ENCODE data around the gene SLC28A3. TPM values are rescaled to one million over a fixed set of nuclear protein-coding genes. Genes with fewer than 3 reads are reported as not detected.

SLC28A3 gene
- total RNA-seq, 4 donors from 2014 or later: 0.23 TPM; not detected in 3

DNA sequence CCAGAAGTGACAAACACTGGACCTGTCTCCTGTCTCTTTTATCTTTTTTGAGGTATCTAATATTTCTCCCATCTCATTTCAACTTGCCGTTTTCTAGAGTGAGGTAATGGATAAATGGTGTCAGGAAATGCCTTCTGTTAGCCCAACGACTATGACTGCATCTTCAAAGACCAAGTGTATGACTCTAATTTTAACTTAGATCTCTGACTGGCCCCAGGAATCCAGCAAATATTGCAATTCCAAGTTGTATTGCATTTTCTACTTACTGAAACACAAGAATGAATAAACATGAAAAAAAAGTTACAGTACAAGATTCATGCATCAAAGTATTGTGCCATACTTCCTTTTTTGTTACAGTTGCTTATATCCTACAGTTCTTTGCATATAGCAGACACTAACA lies 26.3 kb downstream of the SLC28A3 start:
- intact Hi-C loops (cut with DNase I; ENCODE audit: low total_unique reads) (loop anchor here (2.0 kb wide), 1 partner anchor 376 kb away; no protein-coding TSS in a partner anchor), in situ Hi-C loops (cut with MboI; ENCODE audit: low sequenced_read_pairs in 4 of 4) (loop anchor here in 1 of 4 donors (10.0 kb wide), 1 partner anchor 380 kb away; no protein-coding TSS in a partner anchor)
- Histone ChIP-seq H3K27me3 (peaks cover 0 to 4% (median 0%) of the 10 kb centered on the region in 3 donors), H3K4me3 (no peak overlapping the region), H3K36me3 (no peaks in the 10 kb centered on the region), H3K27ac (no peak overlapping the region), H3K4me1 (peaks cover 0 to 3% of the 10 kb centered on the region in 2 donors), H3K9me3 (no peaks in the 10 kb centered on the region)
- TF ChIP-seq CTCF (IDR thresholded peaks at IDR 0.05 in 4 of 5, conservative IDR thresholded peaks at IDR 0.05 in 1 of 5) (no peak), POLR2A (IDR thresholded peaks at IDR 0.05) (no peak)
- DNase-seq: no peak
- no peak for ATAC-seq

- in situ Hi-C loops (cut with MboI; ENCODE audit: low sequenced_read_pairs in 4 of 4) (loop anchor here in 1 of 4 donors (10.0 kb wide), 1 partner anchor 376 kb away; no protein-coding TSS in a partner anchor), intact Hi-C loops (cut with DNase I; ENCODE audit: low total_unique reads) (no loop called here)
- ATAC-seq (no peak), DNase-seq (no peak)
- Histone ChIP-seq H3K4me1 (peaks cover 0 to 3% of the 10 kb centered on the region in 2 donors), H3K27me3 (peaks cover 0 to 4% (median 0%) of the 10 kb centered on the region in 3 donors), H3K4me3 (no peak overlapping the region), H3K27ac (no peak overlapping the region), H3K36me3 (no peaks in the 10 kb centered on the region), H3K9me3 (no peaks in the 10 kb centered on the region)
- TF ChIP-seq CTCF (IDR thresholded peaks at IDR 0.05 in 4 of 5, conservative IDR thresholded peaks at IDR 0.05 in 1 of 5) (no peak), POLR2A (IDR thresholded peaks at IDR 0.05) (no peak)
Observed at GRCh38 chr9:84310883-84311282, 29.7 kb downstream of the SLC28A3 start.

DNA sequence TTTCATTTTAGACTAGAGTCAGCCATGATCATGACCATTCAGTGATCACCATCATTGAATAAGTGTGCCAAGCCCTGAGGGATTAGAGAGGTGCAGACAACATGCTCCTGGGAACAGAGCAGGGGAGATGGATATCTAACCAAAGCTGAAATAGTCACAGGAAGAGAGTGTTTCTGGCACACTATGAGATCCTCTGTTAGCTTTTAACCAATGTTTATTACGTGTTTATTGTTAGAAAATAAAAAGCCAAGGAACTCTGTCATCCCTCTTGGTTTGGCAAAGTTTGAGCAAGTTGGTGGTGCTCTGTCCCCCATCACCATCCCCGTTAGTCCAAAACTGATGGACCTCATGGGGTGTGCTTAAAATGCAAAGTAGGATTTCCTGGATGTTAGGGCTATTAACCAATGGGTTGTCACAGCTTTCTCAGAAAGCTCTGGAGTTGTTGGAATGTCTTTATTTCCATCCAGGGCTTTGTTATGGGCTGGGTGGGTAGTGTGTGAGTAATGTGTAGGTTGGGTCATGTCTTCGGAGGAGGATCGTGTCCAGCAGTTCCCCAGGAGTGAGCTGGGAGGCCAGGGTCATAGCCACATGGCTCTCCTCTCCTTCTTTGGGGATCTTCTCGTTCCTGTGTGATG lies 34.9 kb downstream of the SLC28A3 start:
- no peak overlapping the region for H3K4me3 ChIP-seq
- no peak for TF ChIP-seq POLR2A (IDR thresholded peaks at IDR 0.05)
- TF ChIP-seq CTCF (IDR thresholded peaks at IDR 0.05 in 4 of 5, conservative IDR thresholded peaks at IDR 0.05 in 1 of 5): no peak
- ATAC-seq (no peak), DNase-seq (no peak)
- no peak overlapping the region for H3K27ac ChIP-seq
- intact Hi-C loops (cut with DNase I; ENCODE audit: low total_unique reads) (no loop called here), in situ Hi-C loops (cut with MboI; ENCODE audit: low sequenced_read_pairs in 4 of 4) (no loop called here)
- H3K4me1 ChIP-seq: no peaks in the 10 kb centered on the region
- no peaks in the 10 kb centered on the region for H3K36me3 ChIP-seq
- no peaks in the 10 kb centered on the region for H3K9me3 ChIP-seq
- no peaks in the 10 kb centered on the region for H3K27me3 ChIP-seq

DNA sequence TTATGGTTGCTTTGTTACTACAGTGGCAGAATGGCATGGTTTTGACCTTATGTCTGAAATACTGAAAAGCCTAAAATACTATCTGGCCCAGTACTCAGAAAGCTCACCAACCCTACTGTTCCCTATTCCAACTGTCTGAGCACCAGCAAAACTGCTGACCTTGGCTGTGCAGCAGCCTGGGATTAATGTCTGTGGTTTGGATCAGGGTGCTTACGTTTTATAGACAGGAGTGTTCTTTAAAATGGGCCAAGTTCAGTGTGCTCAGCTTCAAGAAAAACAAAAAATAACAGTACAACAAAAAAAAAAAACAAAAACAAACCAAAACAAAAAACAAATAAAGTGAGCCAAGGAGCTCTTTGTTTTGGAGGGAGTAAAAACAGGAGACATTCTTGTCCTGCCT lies 36.4 kb downstream of the SLC28A3 start:
- in situ Hi-C loops (cut with MboI; ENCODE audit: low sequenced_read_pairs in 4 of 4) (no loop called here), intact Hi-C loops (cut with DNase I; ENCODE audit: low total_unique reads) (no loop called here)
- no peaks in the 10 kb centered on the region for H3K4me1 ChIP-seq
- no peaks in the 10 kb centered on the region for H3K9me3 ChIP-seq
- H3K36me3 ChIP-seq: no peaks in the 10 kb centered on the region
- H3K27me3 ChIP-seq: no peaks in the 10 kb centered on the region
- no peak overlapping the region for H3K4me3 ChIP-seq
- DNase-seq (no peak), ATAC-seq (no peak)
- no peak overlapping the region for H3K27ac ChIP-seq
- TF ChIP-seq CTCF (IDR thresholded peaks at IDR 0.05 in 4 of 5, conservative IDR thresholded peaks at IDR 0.05 in 1 of 5) (no peak), POLR2A (IDR thresholded peaks at IDR 0.05) (no peak)
